HG02798 (cell line): Measurements from ENCODE around the gene CUX1.

ENCODE experiments used
- ATAC-seq: cut with Tn5 transposase; IDR thresholded peaks from one replicate; pipeline ENCODE4 v1.9.1; 2021; ENCODE audit warnings: mild to moderate bottlenecking; ENCODE audit not compliant: unreplicated experiment, poor library complexity

CUX1 gene

DNA sequence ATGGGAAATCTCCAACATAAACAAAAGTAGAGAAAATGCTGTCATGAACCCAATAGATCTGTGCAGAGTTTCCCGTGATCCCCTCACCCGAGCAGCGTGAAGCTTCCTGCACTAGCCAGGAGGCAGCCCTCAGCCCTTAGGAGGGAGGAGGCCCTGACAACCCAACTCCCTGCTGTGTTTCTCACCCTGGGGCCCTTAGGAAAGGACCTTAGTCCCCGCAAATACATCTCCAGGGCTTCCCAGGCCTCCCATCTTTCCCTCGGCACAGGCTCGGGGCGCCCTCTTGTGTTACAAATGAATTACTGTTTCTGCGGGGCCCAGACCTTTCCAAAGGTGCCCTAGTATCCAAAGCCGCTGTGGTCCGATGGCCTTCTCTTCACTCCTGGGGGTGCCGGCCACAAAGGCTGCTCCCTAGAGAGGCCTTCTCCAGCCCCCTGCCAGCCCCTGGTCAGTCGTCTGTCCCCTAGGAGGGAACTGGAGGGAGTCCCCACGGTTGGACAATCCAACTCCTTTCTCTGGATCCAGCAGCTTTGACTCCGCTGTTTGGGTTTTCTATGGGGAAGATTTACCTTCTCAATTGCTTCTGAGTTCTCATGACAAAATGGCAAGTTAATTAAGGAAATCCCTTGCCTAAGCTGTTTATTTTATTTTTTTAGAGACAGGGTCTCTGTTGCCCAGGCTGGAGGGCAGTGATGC, 419.3 kb downstream of the CUX1 start:
- no peak for ATAC-seq

GRCh38 chr7:102239206-102239820, 421.9 kb downstream of the CUX1 start:
- ATAC-seq: no peak

- ATAC-seq: no peak
Observed at GRCh38 chr7:102241431-102241830, 424.0 kb downstream of the CUX1 start.

DNA sequence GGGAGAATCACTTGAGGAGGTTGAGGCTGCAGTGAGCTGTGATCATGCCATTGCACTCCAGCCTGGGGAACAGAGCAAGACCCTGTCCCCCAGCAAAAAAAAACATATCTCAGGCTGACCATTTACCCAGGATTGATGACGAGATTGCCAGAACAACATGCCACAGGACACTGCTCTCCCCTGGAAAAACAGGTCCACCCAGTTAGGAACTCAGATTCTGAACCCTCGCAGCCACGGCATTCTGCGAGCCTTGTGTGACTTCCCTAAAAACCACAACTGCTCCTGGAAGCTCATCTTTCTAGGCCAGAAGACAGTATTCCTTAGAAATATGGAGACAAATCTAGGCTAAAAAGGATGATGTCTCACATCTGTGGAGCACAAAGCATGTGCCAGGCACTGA, 427.2 kb downstream of the CUX1 start:
- ATAC-seq: no peak

DNA sequence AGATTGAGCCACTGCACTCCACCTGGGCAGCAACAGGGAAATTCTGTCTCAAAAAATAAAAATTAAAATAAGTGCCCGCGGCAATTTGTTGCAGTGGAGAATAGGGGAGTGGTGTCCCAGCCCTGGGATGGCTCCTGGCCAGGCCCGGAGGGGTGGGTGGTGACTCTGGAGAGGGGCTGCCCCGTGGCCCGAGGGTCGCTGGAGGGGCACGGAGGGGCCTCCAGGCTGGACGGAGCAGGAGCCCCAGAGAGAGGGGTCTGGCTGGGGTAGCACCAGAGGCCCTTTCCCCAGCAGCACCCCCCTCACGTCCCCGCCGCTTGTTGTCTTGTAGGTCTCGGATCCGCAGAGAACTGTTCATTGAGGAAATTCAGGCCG, 430.6 kb downstream of the CUX1 start:
- ATAC-seq: no peak

DNA sequence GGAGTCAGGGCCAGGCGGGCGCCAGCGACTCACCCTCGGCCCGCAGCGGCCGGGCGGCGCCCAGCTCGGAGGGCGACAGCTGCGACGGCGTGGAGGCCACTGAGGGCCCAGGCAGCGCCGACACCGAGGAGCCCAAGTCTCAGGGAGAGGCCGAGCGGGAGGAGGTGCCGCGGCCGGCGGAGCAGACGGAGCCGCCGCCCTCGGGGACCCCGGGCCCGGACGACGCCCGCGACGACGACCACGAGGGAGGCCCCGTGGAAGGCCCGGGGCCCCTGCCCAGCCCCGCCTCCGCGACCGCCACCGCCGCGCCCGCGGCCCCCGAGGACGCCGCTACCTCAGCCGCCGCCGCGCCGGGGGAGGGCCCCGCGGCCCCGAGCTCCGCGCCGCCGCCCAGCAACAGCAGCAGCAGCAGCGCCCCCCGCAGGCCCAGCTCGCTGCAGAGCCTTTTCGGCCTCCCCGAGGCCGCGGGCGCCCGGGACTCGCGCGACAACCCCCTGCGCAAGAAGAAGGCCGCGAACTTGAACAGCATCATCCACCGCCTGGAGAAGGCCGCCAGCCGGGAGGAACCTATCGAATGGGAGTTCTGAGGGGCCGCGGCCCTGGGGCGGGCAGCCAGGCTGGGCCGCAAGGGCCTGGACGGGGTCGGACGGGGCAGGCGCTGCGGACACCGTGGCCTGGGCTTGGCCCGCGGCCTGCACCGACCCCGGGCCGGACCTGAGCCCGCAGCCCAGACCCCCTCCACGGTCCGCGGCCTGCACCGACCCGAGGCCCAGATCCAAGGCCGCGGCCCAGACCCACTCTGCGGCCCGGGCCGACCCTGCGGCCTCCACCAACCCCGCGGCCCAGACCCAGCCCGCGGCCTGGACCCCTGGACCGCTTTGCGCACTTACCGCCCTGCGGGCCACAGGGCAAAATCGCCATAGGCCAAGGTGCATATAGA, 431.3 kb downstream of the CUX1 start:
- ATAC-seq: no peak

- no peak for ATAC-seq
Observed at GRCh38 chr7:102251531-102252365, 434.3 kb downstream of the CUX1 start.

DNA sequence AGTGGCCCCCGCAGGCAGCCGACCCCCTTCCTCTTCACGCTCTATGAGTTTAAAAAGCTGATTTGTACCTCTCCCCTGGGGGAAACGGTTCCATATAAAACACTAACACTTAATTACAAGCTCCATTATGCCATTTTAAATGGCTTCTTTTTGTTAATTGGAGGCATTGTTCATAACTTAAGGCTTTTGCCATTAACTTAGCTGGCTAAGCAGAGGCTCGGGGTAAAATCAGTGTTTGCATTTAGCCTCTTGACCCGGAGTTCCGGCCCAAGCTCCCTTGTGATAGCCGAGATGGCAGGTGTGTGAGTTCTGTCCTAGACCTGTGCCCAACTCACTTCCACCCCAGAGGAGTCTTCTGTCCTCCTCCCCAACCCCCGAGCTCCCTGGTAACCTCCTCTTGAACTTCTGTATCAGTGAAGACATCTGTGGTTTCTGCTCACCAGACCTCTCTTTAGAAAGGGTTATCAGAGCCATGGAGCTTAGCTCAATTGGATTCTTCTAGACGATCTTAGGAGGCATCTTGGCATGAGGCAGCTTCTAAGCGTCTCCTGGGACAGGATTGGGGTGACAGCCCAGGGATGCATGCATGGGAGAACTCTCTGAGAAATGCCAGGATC, 435.0 kb downstream of the CUX1 start:
- no peak for ATAC-seq

GRCh38 chr7:102253066-102253972, 435.9 kb downstream of the CUX1 start:
- ATAC-seq: no peak

DNA sequence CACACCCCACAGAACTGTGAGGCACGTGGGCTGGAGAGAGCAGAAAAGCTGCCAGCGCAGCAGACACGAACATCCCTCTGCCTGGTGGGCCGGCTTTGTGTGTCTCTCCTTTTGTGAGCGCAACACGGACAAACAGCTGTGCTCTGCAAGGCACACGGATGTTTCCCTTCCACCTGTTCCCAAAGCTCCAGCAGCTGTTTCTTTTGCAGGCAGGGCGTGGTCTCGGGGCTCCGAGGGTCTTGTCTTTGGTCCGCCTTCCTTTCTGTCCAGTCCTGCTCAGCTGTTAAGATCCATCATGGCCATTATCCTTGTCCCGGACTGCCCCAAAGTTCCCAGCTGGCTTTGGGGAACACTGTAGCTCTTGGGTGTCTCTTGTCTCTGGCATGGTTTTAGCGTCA, 436.5 kb downstream of the CUX1 start:
- ATAC-seq: no peak

GRCh38 chr7:102254521-102254920, 437.1 kb downstream of the CUX1 start:
- ATAC-seq: no peak

DNA sequence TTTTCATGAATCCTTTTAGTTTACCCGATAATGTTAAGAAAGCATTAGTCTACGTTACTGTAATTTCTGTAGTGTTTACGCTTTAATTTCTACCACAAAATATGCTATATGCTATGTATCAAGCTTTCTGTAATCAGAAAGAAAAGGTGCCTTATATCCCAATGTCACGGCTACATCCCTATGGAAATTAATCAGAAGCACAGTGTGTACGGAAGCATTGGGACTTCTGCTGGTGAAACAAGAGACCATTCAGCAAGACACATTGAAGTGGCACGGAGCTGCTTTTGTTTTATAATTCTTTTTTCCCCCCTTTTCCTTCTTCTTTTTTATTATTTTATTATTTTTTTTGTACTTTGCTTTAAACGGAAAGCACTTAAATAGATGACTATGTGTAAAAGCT, 438.1 kb downstream of the CUX1 start:
- ATAC-seq: no peak

- ATAC-seq: no peak
Observed at GRCh38 chr7:102255916-102256315, 438.5 kb downstream of the CUX1 start.

- no peak for ATAC-seq
Observed at GRCh38 chr7:102258073-102258748, 440.8 kb downstream of the CUX1 start.

DNA sequence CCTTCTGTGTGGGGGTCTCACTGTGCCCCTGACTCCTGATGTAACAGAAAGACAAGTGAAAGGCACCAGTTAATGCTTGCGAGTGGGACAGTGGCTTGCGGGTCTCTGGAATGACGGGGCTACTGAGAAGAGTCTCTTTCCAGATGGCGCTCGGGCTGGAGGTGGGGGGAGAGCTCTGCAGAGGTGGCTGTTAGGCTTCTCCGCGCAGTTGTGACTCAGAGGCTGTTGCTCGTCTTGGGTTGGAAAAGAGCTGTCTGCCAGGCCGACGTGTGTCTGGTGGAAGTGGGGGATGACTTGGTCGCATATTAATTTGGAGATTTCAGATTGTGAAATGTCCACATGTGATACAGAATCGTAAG, 441.3 kb downstream of the CUX1 start:
- ATAC-seq: no peak

GRCh38 chr7:102260856-102261255, 443.4 kb downstream of the CUX1 start:
- ATAC-seq: no peak

GRCh38 chr7:102261451-102261850, 444.0 kb downstream of the CUX1 start:
- no peak for ATAC-seq

DNA sequence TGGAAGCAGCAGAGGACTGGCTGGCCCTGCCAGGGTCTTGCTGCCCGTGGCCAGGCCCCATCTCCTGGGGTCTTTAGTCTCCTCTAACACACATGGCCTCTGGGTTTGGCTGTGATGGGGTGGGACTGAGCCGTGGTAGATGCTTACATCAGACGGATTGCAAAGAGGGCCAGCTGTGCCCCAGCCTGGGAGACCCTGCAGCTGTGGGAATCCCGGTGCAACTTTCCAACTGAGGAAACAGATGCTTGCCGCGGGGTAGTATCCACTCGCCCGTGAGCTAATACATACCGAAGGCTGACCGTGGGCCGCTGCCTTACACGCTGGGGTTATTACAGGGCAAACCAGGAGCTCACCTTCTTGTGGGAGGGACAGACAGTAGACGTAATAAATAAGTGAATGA, 445.1 kb downstream of the CUX1 start:
- ATAC-seq: no peak
